G401.6 (cell line): ENCODE data around the gene ANO6.
"Not testable (repeated sequence)": the region's sequence is repeated elsewhere in the genome, so short reads cannot be mapped to it uniquely, and the experiment has no call there.

Source experiments
- FAIRE-seq: peaks from 2 replicates; lab custom pipeline; 2012; peaks lifted over from hg19 to GRCh38; lab: Jason Lieb, UNC

ANO6 gene

DNA sequence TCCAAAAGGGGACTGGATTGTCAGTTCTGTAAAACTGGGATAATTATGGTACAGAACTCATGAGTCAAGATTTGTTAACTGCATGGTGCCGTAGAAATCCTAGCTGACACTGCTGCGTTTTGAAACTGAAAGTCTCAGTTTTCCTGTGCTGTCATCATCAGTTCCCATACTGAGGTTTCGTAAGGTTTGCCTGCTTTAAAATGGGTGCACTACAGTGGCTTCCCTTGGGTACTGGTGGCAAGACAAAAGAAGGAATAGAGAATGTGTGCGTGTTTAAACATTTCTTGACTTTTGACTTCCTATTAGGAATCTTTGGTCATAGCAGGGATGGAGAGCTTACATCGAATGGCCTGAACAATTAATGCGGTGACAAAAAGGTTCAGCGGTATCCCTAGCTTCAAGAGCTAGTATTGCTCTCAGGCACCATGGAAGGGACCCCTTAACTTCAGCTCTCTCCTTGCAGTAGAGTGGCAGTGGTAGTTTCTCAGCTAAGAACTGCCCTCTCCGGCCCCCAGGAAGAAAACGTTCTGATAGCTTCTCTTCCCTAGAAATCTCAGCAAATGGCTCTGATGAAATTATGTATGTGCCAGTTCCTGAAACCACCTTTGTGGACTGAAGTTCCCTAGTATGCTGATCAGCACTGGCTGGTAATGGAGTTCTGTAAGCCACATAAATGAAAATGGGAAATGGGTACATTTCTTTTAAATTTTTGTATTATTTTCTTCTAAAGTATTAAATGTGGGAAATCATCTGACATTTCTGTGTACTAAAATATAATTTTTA, 28.9 kb downstream of the ANO6 start:
- FAIRE-seq = no peak

DNA sequence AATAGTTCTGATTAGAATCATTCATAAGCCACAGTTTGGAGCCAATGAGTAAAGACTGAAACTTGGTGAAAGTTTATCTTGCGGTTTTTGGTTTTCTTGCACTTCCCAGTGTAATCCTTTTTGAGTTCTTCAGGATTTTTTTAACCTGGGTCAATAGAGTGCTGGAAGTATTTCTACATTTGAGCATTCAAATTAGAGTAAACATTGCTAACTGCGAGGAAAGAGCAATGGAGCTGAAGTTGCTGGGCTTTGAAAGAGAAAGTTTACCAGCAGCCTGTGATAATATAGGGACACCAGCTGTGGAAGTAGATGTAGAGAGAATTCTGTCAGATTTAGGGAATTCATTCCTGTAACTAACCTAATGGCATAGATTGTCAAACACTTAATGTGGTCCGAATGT, 30.3 kb downstream of the ANO6 start:
- FAIRE-seq = no peak

DNA sequence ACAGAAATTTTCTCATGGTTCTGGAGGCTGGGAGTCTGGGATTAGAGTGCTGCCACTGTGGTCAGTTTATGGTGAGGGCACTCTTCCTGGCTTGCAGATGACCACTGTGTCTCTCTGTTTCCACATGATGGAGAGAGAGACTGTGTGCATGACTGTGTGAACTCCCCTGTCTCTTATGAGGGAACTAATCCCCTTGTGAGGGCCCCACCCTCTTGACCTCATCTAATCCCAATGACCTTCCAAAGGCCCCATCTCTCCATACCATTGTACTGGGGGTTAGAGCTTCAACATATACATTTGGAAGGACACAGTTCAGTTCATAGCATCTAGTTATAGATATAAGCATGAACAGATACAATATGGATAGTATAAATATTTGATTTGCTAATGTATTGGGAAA, 31.7 kb downstream of the ANO6 start:
- FAIRE-seq = no peak

DNA sequence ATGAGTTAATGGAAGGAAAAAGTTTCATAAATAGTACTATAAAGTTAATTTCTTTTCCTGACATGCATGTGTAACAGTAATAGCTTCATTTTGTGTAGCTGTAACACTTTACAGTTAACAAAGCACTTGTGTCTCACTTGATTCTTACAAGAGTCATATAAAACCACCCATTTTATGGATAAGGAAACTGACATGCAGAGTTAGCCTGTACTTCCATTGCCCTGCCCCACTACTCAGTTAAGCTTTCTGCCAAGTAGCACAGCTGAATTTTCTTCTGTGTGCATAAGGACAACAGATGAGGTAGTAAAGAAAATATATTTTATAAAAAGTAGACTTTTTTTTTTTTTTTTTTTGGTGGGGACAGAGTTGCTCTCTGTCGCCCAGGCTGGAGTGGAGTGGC, 32.2 kb downstream of the ANO6 start:
- no peak for FAIRE-seq

DNA sequence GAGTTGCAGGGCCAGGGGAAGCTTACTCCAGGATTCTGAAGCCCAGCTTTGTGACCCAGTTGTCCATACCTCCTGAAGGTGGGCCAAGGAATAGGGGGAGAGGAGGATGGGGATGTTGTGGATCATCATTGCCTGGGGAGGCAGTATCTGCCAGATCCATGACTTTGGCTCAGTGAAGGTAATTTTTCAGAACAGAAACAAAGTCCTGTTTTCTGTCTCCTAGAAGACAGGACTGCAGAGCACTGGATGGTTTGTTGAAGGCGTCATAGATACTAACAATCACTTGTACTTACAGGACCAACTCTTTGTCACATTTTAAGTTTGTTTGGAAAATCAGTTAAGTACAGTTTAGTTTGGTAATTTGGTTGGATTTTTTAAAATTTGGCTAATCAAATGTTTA, 38.4 kb downstream of the ANO6 start:
- FAIRE-seq = no peak

DNA sequence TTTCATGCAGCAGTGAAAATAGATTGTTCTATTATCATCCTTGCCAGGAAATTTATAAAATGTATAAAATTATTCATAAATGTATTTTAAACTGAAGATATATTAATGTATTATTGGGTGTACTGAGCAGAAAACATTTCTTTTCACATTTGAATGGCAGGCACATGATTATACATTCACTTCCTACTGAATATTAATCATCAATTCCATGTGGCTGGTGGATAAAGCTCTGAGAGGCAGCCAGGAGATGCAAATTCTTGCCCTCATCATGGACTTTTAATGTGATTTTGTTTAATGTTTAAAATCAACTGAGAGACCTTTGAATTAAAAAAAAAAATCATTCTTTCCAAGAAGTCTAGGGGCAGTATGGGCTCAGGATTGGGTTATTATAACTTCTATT, 40.8 kb downstream of the ANO6 start:
- no peak for FAIRE-seq

DNA sequence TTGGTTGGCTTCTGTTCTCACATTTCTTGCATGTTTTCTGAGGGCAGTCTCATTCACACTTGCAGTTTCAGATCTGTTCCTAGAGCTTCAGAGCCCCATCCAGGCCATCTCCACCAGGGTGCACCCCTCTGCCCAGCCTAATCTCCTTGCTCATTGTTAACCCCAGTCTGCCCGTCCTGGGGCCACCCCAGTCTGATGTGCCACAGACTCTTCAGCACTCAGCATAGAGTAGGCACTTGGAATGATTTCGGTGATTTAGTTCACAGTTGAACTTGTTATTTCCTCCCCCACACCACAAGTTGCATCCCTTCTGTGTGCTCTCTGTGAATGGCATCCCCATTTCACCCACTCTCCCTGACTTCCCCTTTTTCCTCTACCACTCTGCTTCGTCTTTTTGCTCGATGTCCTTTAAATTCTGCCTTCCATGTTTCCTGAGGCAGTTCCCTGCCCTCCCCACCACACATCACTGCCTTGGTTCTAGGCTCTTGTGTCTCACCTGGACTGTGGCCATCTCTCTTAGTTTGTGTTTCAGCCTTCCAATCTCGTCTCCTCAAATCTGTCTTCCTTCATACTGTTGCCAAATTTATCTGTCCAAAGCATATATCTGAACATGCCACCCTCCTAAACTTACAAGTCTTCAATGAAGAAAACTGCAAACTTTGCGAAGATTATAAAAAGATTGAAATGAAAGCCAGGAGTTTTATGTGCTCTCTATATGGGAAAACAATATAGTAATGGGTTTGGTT, 41.5 kb downstream of the ANO6 start:
- FAIRE-seq = no peak

DNA sequence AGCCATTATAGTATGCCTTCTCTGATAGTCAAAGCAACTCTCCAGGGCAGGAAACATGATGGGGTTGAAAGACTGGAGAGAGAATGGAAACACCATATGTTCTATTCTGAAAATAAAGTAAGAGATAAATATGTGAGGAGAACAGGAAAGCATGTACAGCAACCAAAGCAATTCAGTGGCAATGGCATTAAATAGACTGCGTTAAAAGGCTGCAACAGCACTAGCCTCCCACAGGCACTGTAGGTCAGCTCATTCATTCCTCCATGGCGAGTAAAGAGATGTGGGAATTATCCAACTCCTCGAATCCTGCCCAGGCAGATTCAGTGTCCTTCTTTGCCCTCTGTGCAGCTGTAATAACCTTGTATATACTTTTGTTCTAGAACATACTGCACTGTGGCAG, 43.8 kb downstream of the ANO6 start:
- FAIRE-seq = no peak

DNA sequence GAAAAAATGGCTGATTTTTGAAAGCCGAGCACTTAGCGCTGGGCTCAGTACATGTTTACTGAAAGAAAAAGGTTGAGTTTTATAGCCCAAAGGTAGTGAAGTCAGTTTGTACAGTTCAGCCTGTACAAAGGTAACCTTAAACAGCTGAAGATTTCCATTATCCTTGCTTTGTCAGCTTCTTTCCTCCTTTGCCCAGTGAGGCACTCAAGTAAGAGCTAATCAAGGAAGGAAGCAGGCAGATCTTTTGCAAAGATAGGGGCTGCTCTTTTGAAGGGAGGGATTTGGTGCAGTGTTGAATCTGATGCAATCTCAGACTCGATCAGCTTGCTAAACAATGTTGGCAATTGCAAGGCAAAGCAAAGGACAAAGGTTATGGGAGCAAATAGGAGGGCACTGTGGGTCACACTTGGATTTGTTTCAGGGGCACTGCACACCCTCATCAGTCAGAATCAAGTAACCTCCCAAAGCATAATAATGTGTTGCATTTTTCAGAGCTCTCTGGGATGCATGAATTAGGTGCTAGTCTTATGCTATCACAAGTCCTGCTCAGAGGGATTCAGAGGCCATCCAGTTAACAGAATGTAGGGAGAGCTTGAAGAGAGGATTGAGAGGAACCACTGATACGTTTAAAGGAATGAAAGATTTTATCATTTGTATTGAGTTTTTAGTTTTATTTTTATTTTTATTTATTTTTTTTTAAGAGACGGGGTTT, 44.4 kb downstream of the ANO6 start:
- no peak for FAIRE-seq

DNA sequence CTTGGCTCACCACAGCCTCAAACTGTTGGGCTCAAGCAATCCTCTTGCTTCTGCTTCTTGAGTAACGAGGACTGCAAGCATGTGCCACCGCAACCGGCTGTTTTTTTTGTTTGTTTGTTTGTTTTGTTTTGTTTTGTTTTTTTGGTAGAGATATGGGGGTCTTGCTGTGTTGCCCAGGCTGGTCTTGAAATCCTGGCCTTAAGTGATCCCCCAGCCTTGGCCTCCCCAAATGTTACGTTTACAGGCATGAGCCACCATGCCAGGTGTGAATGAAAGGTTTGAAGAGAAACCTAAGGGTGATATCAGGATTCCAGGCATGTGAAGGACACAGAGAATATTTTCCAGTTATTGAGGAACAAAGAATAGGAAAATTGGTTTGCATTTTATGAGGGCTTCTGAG, 45.0 kb downstream of the ANO6 start:
- FAIRE-seq = no peak

DNA sequence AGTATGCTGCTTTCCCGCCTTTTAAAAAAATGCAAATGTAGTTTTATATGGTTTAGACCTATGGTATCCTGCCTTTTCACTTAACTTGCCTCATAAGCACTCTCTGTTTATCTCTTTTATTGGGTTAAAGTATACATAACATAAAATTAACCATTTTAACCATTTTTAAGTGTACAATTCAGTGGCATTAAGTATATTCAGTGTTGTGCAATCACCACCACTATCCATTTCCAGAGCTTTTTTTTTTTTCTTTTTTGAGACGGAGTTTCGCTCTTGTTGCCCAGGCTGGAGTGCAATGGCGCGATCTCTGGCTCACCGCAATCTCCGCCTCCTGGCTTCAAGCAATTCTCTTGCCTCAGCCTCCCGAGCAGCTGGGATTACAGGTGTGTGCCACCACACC, 46.3 kb downstream of the ANO6 start:
- FAIRE-seq = not testable (repeated sequence)

DNA sequence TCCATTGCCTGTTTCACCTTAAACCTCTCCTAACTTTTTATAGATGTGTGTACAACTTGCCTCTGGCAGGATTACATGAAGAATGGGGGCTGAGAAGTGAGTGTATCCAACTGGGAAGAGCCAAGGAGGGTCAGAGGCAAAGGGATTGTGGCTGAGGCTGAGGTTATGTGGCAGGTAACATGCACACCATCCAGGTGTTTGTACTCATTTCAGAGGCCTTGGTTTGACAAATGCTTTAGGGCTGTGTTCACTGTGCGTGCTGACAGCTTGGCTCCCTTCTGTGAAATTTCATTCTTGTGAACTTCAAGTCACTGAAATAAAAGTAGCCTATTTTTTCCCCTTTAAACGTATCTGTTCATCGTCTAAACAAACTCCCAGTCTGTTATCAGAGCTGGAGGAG, 47.7 kb downstream of the ANO6 start:
- no peak for FAIRE-seq

DNA sequence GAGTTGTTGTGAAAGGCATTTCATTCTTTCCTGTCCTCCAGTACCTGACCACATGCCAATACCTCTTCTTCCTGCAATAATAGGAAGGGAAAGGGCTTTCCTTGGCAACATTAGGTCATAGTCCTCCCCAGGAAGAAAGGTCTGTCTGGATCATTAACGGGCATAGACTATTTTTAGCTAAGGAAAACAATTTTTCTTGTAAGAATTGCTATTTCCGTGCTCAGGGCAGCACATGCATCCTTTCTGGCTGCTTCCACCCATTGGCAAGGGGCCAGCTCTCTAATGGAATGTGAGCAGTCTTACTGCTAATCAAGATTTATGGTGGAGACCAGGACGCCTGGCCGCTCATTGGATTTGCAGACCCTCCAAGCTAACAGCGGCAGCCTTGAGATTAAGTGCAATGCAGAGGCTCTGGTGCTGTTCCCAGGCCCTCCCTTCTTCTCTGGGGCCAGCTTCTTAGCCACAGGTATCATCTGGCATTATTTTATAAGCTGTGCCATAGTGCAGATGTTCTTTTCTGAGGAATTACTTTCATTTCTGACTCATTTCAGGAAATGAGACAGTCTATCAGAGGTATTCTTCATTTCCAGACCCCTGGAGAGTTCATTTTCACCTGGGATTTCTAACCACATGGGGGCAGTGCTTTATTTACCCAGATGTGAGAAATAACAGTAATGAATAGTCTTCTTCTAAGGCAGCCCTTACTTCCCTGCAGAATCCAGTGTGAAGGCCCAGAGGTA, 52.9 kb downstream of the ANO6 start:
- no peak for FAIRE-seq

DNA sequence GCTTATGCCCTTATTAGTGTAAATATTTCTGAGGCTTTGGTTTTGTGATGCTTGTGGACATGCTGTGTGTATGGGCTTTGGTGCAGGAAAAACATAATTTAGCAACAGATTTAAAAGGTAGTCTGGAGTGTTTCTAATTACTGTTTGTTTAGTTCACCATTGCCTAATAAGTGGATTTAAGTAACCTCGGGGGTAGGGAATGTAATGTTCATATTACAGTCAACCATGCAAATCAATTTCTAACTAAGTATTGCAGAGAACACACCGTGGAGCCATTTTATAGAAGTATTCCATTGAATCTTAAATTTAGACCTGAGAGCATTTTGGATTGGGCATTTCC, 53.5 kb downstream of the ANO6 start:
- FAIRE-seq = no peak

DNA sequence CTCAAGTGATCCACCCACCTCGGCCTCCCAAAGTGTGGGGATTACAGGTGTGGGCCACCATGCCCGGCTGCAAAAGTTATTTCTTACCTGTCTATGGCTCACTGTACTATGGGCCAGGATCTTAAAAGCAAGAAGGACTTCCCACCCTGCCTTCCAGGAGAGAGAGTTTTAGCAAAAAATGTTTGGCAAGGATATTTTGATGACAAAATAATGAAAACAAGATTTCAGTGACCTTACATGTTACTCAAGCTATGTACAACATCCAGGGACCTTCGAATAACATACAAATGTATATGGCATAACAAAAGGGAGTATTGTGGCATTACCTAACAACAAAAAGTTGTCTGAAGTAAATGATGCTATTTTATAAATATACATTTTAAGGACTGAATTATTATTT, 55.1 kb downstream of the ANO6 start:
- FAIRE-seq = no peak

DNA sequence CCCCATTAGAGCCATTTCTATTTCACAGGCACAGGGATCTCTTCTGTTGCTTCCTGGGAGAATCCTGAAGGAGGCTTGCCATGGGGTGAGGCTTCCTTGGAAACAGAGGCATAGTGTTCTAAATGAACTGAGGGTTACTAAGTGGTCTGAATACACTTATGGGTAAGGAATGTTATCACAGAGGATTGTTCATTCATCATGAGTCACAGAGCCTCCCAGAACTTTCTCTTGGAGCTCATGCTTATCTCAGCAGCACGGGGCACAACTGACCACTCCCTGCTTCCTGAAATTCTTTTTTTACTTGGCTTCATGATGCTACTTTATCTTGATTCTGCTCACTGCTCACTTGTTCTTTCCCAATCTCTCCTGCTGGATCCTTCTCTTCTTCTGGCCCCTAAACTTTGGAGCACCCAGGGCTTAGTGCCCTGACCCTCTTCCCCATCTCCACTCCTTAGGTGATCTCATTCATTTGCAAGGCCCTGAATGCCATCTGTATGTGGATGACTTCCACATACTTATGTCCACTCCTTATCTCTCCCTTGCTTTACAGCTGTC, 57.9 kb downstream of the ANO6 start:
- FAIRE-seq = no peak

DNA sequence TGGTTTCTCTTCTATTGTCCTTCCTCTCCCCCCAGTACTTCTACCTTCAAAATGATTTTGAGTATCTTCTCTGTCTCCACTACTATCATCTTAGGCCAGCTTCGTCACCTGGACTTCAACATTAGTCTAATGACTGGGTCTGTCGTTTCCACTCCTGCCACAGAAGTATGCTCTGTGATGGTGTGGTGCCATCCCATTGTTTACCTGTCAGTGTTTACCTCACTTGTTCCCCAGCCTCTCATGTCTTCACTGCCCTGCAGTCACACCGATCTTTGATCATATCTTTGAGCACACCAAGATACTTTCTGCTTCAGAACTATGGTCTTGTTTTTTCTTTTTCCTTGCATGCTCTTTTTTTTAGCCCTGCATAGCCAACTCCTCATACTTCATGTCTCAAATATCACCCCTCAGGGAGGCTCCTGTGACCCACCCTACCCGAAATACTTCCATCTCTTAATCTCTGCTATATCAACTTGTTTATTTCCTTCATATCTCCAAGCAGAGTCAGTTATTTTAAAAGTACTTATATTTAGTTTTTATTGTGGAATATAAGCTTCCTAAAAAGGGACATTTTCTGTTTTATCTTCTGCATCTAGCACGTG, 60.4 kb downstream of the ANO6 start:
- no peak for FAIRE-seq

DNA sequence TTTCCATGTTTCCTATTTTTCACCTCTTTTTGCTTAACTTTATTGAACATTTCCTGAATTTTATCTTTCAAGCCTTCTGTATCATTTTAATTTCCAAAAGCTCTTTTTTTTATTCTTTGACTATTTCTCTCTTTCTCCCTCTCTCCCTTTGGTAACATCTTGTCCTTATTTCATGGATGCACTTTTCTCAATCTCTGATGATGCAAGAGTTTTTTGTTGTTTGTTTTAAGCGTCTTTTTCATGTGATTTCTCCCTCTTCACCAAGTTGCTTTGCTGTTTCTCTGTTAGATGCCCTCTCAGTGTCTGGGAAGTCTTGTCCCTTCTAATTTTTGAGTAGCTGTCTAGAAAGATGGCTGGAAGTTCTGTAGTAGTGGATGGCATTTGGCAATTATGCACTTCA, 62.6 kb downstream of the ANO6 start:
- FAIRE-seq = no peak

DNA sequence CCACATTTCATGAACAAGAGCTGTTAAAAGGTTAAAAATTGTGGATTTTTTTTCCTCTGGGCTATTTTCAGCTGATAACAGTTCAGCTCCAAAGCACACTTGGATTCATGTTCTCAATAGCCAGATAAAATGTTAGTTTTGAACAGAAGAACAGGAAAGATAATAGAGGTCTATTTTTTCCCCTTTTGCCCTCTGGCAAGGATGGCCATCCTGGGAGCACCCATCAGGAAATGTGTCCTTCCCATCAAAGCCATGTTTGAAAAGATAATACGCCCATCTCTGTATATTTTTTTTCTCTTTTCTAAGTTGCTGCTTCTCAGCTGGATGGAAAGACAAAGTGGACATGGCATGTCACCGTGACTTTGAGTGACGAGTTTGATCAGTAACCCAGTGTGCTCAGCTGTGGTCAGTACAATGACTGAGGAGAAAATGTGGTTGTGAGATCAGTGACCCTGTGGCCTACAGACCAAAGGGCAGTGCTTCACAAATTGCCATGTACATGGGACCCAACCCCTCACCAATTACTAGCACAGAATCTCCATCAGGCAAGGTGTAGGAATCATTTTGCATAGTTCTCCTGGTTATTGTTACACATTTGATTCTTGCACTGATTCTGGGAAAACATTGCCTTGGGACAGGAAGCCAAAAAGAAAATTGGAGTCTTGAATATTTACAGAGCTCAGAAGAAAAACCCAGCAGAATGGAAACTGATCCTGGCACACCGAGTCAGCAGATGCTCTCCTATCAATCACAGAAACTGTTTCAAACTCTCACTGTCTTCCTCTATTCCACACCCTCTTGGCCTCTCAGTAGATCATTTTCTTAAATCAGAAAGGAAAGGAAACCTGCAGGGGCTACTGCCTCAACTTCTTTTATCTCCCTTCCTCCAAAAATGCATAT, 64.3 kb downstream of the ANO6 start:
- FAIRE-seq = no peak

DNA sequence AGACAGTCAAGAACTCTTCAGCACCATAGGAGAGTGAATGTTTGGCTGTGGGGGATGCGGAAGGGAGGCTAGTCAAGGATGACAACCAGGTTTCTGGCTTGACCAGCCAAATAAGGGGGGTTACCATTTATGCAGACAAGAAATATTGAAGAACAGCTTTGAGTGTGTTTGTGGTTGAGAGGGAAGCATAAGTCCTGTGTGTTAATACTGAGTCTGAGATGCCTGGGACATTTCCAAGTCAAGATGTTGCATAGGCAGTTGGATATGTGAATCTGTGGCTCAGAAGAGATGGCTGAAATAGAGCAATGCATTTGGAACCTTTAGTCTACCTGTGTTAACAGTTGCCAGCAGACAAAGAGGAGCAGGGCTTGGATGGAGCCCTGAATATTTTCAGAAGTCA, 66.1 kb downstream of the ANO6 start:
- FAIRE-seq = no peak

DNA sequence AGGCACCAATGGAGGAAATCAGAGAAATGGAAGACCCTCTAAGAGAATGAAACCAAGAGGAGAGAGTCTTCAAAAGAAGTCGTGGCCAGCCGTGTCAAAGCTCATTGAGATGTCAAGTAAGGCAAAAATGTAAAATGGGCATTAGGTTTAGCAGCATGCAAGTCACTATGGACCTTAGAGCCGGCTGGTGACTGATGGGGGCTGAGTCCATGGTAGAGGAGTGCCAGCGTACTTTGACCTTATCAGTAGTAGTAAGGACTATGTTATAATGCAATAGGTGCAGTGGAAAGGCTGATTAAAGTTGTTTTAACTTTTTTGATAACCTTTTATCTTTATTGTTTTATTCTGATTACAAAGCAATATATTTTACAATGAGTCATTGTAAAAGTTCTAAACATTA, 66.5 kb downstream of the ANO6 start:
- FAIRE-seq = no peak
